Right lobe of liver (tissue), 6 donors: ENCODE data around the gene NATD1. TPM values are rescaled to one million over a fixed set of nuclear protein-coding genes. Genes with fewer than 3 reads are reported as not detected.

Experiments
- ATAC-seq, 4 donors: fragments of 200-7000 bp; cut with Tn5 transposase; one replicate each; pipeline ENCODE4 v1.9.1; 2020; ENCODE audit warnings: mild to moderate bottlenecking in 4 of 4, moderate library complexity in 4 of 4
- DNase-seq, 3 donors: peaks; one replicate each; pipeline ENCODE4 v3.0.0-alpha.2; 2020
- H3K27ac ChIP-seq, 3 donors: fragments of 200-600 bp; one replicate each; pipeline ENCODE4 v1.8.0; 2022
- H3K27me3 ChIP-seq, 2 donors: fragments of 200-600 bp; one replicate each; pipeline ENCODE4 v1.8.0; 2022
- H3K36me3 ChIP-seq, 4 donors: fragments of 200-600 bp; sonication (generic) in 1 of 4; one replicate each; pipeline versions ENCODE4 v1.5.1 to v1.8.0; 2017 to 2022; ENCODE audit warnings: control low read depth in 1 of 4
- H3K4me1 ChIP-seq, 4 donors: fragments of 200-600 bp; sonication (generic) in 1 of 4; one replicate each; pipeline versions ENCODE4 v1.5.1 to v1.8.0; 2017 to 2022; ENCODE audit warnings: control low read depth in 1 of 4
- H3K4me3 ChIP-seq, 3 donors: fragments of 200-600 bp; one replicate each; pipeline ENCODE4 v1.8.0; 2022
- H3K9me3 ChIP-seq, 4 donors: fragments of 200-600 bp; sonication (generic) in 1 of 4; one replicate each; pipeline versions ENCODE4 v1.5.1 to v1.8.0; 2017 to 2022; ENCODE audit warnings: control low read depth in 1 of 4
- POLR2A ChIP-seq: fragments of 450-650 bp; IDR thresholded peaks from one replicate; pipeline ENCODE4 v1.6.1; 2017; ENCODE audit warnings: antibody characterized with exemption, mild to moderate bottlenecking
- WGBS: methylation state at CpG from one replicate; pipeline ENCODE4 v1.1.6; 2018; ENCODE audit warnings: low coverage, low lambda C conversion rate; ENCODE audit not compliant: insufficient coverage; ENCODE audit errors: missing lambda C conversion rate; 5-methylcytosine and 5-hydroxymethylcytosine counted together
- intact Hi-C, 2 donors: fragments of 100-400 bp; cut with DNase I; formaldehyde crosslinking; loops; one replicate each; pipeline versions ENCODE4 v1.11.2 to v1.14.1; 2022
- total RNA-seq, 6 experiments: library from RNA; depleted of rRNA in 2 of 6; stranded (reverse); fragments of >200 nt in 2 of 6; fragmentation: NEBNext Ultra II Directional in 3 of 6; extraction: Animal tissue kit (Norgen Biotek cat#: 25700) in 3 of 6; gene quantifications; one replicate each; pipeline versions ENCODE4 v1.1.0 to v1.2.4, GENCODE V29; 2016 to 2023
- TF ChIP-seq, protein P1 (sequence below), 4 donors: fragments of 200-600 bp in 3 of 4; fragments of 450-650 bp in 1 of 4; IDR thresholded peaks; one replicate each; pipeline versions ENCODE4 v1.5.1 to v1.8.0; 2016 to 2022; ENCODE audit warnings: antibody characterized with exemption in 4 of 4, mild to moderate bottlenecking in 2 of 4
- donor health status: DM: no; HTN: yes; CAD: no.
- donor health status: DM: no; HTN: no; CAD: no.
- donor health status: DM: no; HTN: no; CAD: no.
- donor health status: DM: no; HTN: yes; CAD: no.
- donor health status: DM: no; HTN: yes; CAD: no.

NATD1 gene
- total RNA-seq, 6 experiments from 2014 or later = 3.3 to 5.5 (median 4.7) TPM

DNA sequence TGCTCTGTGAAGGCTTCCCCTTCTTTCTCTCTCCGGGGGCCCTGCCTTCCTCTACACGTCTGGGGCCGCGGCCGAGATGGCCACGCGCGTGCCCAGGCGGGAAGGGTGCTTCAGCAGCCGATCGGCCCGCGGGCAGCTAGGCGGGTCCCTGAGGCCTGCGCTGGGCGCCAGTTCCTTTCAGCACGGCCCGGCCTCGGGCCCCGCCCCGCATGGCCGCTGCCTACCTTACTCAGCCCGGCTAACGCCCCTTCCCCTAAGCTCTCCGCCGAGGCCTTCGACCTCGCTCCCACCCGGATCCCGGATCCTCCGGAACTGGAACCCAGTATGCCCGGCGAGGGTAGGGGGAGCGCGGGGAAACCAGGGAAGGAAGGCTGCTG is 39.6 kb downstream of the NATD1 start:
- peak in 2 of 3 donors; percentile 52 to 66 for DNase-seq
- no CpG with 5 or more reads among the region's 35 CpGs for WGBS

DNA sequence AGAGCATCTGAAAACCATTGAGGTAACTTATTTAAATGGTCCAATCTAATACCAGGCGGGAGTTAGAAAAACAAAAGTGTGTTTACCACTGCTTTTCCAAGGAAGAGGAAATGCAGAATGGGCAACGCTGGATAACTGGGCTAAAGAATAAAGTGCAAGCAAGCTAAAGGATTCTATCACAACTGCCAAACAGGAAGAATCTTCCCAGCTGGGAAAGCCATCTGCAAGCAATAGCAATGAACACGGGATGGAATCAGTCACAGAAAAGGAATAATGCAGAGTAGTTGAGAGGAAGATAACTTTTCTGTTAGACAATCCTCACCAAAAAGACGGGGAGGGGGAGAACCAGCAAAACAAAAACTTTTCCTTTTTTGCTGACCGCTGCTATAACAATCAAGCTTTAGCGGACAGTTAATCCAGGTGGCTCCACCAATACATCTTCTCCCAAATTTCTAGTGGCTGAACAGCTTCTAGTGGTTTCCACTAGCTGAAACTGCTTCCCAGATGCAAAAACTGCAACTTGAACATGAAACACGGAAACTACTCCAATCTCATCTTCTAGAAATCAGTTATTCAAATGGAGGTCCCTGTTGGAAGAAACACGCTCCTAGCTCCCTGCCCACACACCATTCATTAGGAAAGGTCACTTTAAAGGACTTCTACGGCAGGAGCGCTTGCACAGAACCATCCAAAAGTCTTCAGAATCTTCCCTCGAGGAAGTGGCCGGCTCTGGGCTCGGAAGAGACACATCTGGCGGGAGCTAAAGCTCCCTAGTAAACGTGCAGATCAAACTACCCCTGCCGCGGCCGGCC is 40.2 kb downstream of the NATD1 start:
- H3K27me3 ChIP-seq = no peaks in the 10 kb centered on the region
- peaks cover 0 to 14% (median 0%) of the 10 kb centered on the region in 4 donors for H3K36me3 ChIP-seq
- H3K4me1 ChIP-seq = peaks cover 0 to 27% (median 3%) of the 10 kb centered on the region in 4 donors
- DNase-seq (no peak), ATAC-seq (no peak)
- peak overlapping the region; percentile 80 to 100 (median 90) for H3K4me3 ChIP-seq
- no peaks in the 10 kb centered on the region for H3K9me3 ChIP-seq
- H3K27ac ChIP-seq = peak overlapping the region; percentile 85 to 90 (median 86)
- TF ChIP-seq, protein P1, sequence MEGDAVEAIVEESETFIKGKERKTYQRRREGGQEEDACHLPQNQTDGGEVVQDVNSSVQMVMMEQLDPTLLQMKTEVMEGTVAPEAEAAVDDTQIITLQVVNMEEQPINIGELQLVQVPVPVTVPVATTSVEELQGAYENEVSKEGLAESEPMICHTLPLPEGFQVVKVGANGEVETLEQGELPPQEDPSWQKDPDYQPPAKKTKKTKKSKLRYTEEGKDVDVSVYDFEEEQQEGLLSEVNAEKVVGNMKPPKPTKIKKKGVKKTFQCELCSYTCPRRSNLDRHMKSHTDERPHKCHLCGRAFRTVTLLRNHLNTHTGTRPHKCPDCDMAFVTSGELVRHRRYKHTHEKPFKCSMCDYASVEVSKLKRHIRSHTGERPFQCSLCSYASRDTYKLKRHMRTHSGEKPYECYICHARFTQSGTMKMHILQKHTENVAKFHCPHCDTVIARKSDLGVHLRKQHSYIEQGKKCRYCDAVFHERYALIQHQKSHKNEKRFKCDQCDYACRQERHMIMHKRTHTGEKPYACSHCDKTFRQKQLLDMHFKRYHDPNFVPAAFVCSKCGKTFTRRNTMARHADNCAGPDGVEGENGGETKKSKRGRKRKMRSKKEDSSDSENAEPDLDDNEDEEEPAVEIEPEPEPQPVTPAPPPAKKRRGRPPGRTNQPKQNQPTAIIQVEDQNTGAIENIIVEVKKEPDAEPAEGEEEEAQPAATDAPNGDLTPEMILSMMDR (IDR thresholded peaks at IDR 0.05) = no peak
- no peak for TF ChIP-seq POLR2A
- intact Hi-C loops = no loop called here
- 7% methylated on average over 13 of the region's 18 CpGs for WGBS

More for the DNA sequence above, 39.6 kb downstream of the NATD1 start:
- intact Hi-C loops = no loop called here
- peaks cover 0 to 14% (median 0%) of the 10 kb centered on the region in 4 donors for H3K36me3 ChIP-seq
- peak overlapping the region; percentile 85 to 90 (median 86) for H3K27ac ChIP-seq
- peak; percentile 34 to 49 (median 36) for ATAC-seq
- H3K9me3 ChIP-seq = no peaks in the 10 kb centered on the region
- H3K4me3 ChIP-seq = peak overlapping the region; percentile 80 to 100 (median 90)
- peaks cover 0 to 27% (median 3%) of the 10 kb centered on the region in 4 donors for H3K4me1 ChIP-seq
- TF ChIP-seq, protein P1 (IDR thresholded peaks at IDR 0.05) = no peak
- no peak for TF ChIP-seq POLR2A
- no peaks in the 10 kb centered on the region for H3K27me3 ChIP-seq

DNA sequence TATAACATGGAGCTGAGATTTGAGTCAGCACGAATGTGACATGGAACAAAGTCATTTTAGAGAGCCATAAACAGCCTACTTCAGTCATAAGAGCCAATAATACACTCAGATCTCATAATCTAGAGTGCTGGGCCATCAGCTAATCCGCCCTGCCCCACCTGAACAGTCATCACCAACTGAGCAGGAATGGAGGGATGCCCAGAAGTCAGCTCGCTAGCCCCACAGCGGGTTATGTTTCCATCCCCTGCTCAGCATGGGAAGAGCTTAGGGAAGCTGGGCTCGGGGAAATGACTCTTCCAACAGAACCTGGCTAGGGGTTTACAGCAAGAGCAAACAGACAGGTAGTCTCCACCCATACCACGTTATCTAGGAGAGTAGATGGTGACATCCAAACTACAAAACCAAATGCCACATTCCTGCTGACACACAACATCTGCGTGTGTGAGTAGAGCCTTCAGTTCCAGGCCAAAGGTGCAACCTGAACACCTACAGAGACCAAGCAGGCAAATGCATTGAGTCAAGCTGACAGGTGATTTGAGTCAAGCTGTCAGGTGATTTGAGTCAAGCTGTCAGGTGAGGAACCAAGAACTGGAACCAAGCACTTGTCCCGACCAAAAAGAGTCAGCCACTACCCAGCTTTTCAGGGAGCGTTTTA is 41.3 kb downstream of the NATD1 start:
- Histone ChIP-seq H3K27me3 (no peaks in the 10 kb centered on the region), H3K4me1 (peaks cover 0 to 27% (median 3%) of the 10 kb centered on the region in 4 donors), H3K4me3 (no peak overlapping the region), H3K36me3 (peaks cover 0 to 14% (median 0%) of the 10 kb centered on the region in 4 donors), H3K27ac (no peak overlapping the region), H3K9me3 (no peaks in the 10 kb centered on the region)
- ATAC-seq (no peak), DNase-seq (no peak)
- intact Hi-C loops = no loop called here
- no peak for TF ChIP-seq POLR2A
- TF ChIP-seq, protein P1 (IDR thresholded peaks at IDR 0.05) = no peak
- WGBS = 38% methylated on average over 5 of the region's 9 CpGs

DNA sequence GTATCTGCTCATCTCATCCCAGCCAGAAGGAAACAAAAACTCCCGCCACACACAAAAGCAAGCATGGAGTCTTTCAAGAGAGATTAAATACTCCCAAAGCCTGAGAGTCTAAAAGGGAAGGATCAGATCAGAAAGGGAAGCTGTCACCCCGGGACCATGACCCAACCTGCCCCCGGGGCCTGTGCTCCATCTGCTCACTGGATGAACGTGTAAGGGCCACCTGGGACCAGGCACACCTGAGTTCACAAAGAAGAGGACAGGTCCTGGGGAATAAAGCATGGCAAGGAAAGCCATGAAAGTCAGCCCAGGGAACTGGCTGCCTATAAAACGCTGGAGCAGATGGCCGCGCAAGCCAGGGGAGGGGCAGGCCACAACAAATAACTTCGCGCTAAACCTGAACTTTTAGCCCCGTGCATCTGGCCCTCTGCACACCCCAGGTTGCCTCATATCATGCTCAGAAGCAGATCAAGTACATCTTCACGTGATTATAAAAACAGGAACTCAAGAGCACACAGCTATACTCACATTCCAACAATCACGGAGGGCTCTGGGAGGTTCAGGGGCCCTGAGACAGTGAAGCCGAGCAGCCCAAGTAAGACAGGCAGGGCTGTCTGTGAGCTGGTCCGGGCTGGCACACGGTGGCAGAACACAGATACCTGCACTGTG is 42.7 kb downstream of the NATD1 start:
- no peak for ATAC-seq
- H3K4me3 ChIP-seq = no peak overlapping the region
- 69% methylated on average over 4 of the region's 15 CpGs for WGBS
- H3K27me3 ChIP-seq = no peaks in the 10 kb centered on the region
- intact Hi-C loops = no loop called here
- no peak for TF ChIP-seq POLR2A
- TF ChIP-seq, protein P1 (IDR thresholded peaks at IDR 0.05) = no peak
- H3K27ac ChIP-seq = no peak overlapping the region
- H3K4me1 ChIP-seq = peaks cover 0 to 27% (median 3%) of the 10 kb centered on the region in 4 donors
- no peaks in the 10 kb centered on the region for H3K9me3 ChIP-seq
- H3K36me3 ChIP-seq = peaks cover 0 to 14% (median under 1%) of the 10 kb centered on the region in 4 donors
- no peak for DNase-seq
